Limb (tissue), 2 donors: ENCODE measurements around the gene PRDM7.
"Not testable (repeated sequence)": the region's sequence is repeated elsewhere in the genome, so short reads cannot be mapped to it uniquely, and the experiment has no call there.

Source experiments
- DNase-seq, 2 donors: peaks; one replicate each; pipeline ENCODE4 v3.0.0-alpha.2; 2016; ENCODE audit errors: extremely low spot score in 2 of 2

PRDM7 gene

DNA sequence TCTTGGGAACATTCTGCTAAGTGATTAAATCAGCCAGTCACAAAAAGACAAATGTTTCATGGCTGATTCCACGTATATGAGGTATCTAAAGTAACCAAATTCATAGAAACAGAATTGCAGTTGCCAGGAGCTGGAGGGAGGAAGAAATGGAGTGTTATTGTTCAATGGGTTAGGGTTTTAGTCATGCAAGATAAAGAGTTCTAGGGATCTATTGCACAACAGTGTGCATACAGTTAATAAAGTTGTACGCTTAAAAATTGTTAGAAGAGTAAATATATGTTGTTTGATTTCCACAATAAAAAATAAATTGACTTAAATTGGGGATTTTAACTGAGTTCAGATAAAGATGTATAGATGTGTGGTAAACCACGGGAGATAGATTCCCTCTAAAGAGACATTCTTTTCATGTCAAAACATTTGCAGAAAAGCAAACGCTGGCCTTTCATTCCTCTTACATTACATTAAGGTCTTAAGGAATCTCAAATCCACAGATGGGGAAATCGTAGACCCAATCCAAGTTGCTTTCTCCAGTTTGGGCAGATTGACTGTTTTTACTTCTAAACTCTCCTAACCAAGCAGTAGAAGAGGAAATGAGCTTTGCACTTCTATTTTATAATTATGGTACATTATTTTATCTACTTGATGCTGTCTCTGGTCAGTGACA lies 4.6 kb downstream of the PRDM7 start:
- no peak for DNase-seq

- no peak for DNase-seq
These were observed 6.7 kb downstream of the PRDM7 start for GRCh38 chr16:90070440-90070839.

DNA sequence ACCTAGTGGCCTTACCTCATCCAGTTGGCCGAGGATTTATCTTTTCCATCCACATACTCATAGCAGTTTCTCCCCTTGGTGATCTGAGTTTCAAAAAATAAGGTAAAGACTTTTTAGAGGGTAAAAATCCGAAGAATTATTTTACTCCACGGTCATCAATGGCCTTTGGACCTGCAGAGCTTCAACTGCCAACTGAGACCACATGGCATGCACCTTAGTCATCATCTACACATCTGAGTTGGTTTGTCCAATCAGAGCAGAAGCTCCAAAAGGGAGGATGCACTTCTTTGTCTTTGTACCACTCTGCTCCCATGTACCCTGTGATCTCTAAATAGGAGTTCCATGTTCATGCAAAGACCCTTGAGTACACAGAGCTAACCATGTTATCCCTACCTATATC lies 15.7 kb downstream of the PRDM7 start:
- DNase-seq: no peak

DNA sequence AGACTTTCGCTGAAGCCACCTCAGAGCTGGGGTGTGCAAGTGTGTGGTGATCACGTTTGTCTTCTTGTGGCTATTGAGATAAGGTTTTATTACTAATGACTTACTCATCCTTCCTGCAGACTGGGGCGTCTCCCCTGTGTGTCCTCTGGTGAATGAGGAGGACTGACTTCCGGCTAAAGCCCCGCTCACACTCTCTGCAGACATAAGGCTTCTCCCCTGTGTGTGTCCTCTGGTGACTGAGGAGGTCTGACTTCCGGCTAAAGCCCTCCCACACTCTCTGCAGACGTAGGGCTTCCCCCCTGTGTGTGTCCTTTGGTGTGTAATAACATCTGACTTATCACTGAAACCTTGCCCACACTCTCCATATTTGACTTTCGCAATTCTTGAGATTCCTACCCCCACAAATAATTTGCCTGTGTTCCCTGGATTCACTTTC lies 19.4 kb downstream of the PRDM7 start:
- DNase-seq: no peak

DNA sequence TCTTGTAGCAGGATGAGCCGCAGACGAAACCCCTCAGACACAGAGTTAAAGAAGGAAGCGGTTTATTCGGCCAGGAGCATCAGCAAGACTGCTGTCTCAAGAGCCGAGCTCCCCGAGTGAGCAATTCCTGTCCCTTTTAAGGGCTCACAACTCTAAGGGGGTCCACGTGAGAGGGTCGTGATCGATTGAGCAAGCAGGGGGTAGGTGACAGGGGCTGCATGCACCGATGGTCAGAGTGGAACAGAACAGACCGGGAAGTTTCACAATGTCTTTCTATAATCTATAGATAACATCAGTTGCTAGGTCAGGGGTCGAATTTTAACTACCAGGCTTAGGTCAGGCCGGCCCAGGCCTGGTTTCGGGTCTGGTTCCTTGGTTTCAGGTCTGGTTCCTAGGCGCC lies 20.6 kb downstream of the PRDM7 start:
- not testable (repeated sequence) for DNase-seq

GRCh38 chr16:90055371-90055770 lies 21.8 kb downstream of the PRDM7 start:
- DNase-seq: no peak

DNA sequence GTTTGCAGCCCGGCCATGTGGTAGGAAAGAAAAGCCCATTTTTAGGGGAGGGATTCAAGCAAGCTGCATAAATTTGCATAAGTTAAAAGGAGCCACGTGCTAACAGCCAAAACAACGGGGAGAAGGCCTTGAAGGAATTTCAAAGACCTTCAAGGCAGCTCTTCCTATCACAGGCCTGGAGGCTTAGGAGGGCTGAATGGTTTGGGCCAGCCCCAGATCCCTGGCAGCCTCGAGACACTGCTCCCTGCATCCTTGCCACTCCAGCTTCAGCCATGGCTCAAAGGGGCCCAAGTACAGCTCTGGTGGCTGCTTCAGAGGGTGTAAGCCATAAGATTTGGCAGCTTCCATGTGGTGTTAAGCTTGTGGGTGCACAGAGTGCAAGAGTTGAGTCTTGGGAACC lies 22.6 kb downstream of the PRDM7 start:
- no peak for DNase-seq

DNA sequence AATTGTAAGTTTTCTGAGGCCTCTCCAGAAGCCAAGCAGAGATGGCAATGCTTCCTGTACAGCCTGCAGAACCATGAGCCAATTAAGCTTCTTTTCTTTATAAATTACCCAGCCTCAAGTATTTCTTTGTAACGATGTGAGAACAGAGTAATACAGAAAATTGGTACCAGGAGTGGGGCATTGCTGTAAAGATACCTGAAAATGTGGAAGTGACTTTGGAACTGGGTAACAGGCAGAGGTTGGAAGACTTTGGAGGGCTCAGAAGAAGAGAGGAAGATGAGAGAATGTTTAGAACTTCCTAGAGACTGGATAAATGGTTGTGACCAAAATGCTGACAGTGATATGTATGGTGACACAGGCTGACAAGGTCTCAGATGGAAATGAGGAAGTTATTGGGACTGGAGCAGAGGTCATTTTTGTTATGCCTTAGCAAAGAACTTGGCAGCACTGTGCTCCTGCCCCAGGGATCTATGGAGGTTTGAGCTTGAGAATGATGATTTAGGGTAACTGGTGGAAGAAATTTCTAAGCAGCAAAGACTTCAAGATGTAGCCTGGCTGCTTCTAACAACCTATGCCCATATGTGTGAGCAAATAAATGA lies 23.1 kb downstream of the PRDM7 start:
- DNase-seq: no peak

DNA sequence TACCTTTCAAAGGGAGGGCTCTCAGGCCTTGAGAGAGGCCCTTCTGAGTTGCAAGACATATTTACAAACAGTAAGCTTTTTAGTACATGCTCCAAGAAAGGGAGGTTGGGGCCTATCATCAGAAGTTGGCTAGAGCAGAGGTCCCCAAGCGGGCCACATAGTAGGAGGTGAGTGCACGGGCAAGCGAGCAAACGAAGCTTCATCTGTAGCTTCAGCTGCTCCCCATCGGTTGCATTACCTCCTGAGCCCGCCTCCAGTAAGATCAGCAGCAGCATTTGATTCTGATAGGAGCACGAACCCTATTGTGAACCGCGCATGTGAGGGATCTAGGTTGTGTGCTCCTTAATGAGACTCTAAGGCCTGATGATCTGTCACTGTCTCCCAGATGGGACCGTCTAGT lies 26.2 kb downstream of the PRDM7 start:
- DNase-seq: no peak

- DNase-seq: no peak
These were observed 28.3 kb downstream of the PRDM7 start for GRCh38 chr16:90048737-90049330.

DNA sequence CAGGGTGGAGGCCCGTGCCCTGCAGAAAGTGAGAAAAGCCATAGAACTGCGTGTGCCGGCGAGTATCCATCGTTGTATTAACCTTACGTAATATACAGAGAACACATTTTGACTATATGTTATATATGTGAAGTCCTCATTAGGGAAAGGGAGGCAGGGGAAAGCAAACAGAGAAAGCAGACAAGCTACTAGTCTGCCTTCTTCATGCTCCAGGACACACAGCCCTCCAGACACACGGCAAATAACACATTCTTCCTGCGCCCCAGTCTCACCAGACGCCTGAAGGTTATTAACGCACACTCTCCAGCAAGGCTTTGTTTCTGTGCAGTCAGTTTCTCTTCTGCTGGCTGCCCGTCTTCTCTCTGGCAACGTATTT lies 28.8 kb downstream of the PRDM7 start:
- no peak for DNase-seq

DNA sequence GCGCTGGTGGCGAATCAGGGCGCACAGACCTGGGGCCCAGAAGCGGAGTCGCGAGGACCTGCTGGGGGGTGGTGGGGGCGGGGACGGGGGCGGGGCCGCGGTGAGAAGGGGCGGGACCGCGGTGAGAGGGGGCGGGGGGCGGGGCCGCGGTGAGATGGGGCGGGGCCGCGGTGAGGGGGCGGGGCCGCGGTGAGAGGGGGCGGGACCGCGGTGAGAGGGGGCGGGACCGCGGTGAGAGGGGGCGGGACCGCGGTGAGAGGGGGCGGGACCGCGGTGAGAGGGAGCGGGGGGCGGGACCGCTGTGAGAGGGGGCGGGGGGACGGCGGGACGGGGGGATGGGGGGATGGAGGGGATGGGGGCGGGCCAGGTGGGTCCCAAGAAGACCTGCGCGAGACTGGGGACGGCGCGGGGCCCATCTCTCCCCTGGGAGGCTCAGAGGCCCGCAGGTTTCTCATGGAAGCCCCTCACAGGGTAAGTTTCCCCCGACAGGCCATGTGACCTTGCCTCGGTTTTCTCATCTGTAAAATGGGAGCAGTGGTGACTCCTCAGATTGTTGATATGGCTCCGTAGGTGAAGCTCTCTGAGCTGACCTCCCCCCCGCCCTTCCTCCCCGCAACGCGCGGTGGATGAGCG lies 29.3 kb downstream of the PRDM7 start:
- DNase-seq: peak in 1 of 2 donors; percentile 51

GRCh38 chr16:90046971-90047713 lies 30.0 kb downstream of the PRDM7 start:
- DNase-seq: peak in 1 of 2 donors; percentile 78

DNA sequence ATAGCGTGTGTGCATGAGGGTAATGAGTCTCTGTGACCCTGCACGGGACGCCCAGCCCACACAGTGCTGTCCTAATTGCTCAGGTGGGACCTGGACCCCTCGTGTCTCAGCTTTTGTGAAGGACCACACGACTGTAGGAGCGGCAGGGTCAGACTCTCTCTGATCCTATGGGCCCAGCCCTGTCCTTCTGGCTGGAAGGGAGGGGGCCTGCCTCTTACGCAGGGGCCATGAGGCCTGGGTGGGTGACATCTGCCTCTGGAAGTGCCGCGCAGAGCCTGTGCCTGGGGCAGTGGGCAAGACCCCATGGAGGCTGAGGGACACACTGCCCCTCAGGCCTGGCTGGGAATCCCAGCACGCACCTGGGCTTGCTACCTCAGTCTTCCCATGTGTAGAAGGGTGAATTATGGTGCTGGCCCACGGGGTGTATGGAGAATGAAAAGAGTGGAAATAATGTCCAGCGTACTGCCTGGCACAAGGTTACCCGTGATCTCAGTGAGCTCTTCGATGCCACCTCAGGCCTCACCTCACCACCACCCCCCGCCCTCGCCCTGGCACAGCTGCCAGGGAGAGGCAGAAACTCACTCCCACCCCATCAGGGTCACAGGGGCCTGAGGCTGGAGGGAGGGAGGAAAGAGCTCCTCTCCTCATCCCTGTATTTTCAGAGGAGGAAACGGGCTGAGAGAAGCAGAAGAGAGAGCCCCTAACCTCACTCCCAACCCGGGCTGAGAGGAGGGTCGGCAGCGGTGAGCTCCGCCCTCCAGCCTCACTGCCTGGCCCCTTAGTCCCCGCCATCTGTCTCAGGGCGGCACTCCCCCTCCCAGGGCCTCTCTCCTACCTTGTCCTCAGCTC lies 30.8 kb downstream of the PRDM7 start:
- DNase-seq: peak in 1 of 2 donors; percentile 45

DNA sequence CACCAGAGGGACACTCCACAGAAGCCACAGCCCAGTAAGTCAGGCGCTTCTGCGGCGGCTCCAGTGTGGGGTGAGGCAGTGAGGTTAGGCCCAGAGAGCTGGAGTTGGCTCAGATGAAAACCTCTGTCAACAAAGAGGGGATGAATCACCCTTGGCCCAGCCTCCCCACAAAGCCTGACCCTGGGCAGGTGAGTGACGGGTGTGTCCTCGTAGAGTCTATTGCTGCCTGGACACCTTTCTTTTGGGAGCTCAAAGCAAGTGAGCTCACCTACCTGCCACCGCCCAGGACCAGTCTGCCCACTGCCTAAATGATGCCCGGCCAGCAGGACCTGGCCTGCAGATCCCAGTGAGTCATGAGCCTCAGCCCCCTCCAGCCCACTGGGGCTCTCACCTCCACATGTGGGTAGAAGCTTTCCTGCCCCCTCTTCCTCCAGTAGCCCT lies 33.0 kb downstream of the PRDM7 start:
- no peak for DNase-seq

- DNase-seq: no peak
These were observed 33.6 kb downstream of the PRDM7 start for GRCh38 chr16:90043526-90043925.

DNA sequence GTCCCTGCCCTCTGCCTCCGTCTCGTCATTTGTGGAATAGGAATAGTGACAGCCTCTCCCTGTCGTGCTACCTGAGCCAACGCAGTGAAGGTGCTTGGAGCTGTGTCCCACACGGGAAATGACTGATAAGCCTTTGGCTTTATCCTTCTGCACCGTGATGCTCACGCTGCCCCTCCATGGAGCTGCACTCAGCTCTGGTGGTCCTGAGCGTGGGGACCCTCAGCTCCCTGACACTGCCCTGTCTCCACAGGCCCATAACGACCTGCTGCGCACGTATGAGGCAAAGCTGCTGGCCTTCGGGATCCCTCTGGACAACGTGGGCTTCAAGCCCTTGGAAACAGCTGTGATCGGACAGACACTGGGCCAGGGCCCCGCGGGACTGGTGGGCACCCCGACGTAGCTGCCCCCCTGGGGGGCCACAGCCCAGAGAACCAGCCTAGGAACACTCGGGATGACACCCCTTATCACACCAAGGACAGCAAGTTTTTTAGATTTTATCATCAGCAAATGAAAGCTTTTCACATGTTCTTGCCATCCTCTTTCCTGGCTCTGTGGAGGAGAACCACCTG lies 34.1 kb downstream of the PRDM7 start:
- DNase-seq: no peak

DNA sequence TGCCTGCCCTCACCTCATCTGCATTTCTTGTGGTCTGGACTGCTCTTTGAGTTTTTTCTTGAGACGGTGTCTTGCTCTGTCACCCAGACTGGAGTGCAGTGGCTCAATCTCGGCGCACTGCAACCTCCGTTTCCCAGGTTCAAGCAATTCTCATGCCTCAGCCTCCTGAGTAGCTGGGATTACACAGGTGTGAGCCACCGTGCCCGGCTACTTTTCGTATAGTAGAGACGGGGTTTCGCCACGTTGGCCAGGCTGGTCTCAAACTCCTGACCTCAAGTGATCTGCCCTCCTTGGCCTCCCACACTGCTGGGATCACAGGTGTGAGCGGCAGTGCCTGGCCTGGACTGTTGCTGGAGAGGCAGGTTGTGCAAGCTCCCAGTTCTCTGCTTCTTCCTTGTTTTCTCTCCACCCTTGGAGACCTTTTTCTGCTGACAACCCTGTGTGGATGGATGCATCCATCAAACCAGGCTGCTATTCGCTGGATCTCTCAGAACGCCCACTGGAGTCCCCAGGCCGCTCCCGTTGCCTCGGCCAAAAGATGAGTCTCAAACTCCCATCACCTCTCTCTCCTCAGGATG lies 35.1 kb downstream of the PRDM7 start:
- DNase-seq: no peak

- DNase-seq: no peak
These were observed 36.7 kb downstream of the PRDM7 start for GRCh38 chr16:90040152-90041023.
